Vagina (tissue), 2 donors: ENCODE data around the gene COASY. TPM values are rescaled to one million over a fixed set of nuclear protein-coding genes. Genes with fewer than 3 reads are reported as not detected.

Source experiments
- DNase-seq, 2 donors: peaks; one replicate each; pipeline ENCODE4 v3.0.0-alpha.2; 2017; ENCODE audit errors: extremely low spot score in 2 of 2
- H3K27ac ChIP-seq: fragments of 200-600 bp; sonication (generic); one replicate; pipeline ENCODE4 v1.5.1; 2019
- H3K27me3 ChIP-seq: fragments of 200-600 bp; sonication (generic); one replicate; pipeline ENCODE4 v1.5.1; 2019
- H3K36me3 ChIP-seq, 2 donors: fragments of 200-600 bp; sonication (generic); one replicate each; pipeline ENCODE4 v1.5.1; 2017 to 2019
- H3K4me1 ChIP-seq: fragments of 200-600 bp; sonication (generic); one replicate; pipeline ENCODE4 v1.5.1; 2019
- H3K4me3 ChIP-seq, 2 donors: fragments of 200-600 bp; sonication (generic); 1 replicate in 1 of 2; 2 replicates in 1 of 2; pipeline ENCODE4 v1.5.1; 2016 to 2019
- H3K9me3 ChIP-seq: fragments of 200-600 bp; sonication (generic); one replicate; pipeline ENCODE4 v1.5.1; 2019
- CTCF ChIP-seq, 3 experiments: fragments of 450-650 bp in 2 of 3; fragments of 200-600 bp in 1 of 3; sonication (generic) in 1 of 3; IDR thresholded peaks; one replicate each; pipeline ENCODE4 v1.5.1; 2017 to 2019; ENCODE audit warnings: antibody characterized with exemption in 3 of 3, mild to moderate bottlenecking in 2 of 3, moderate library complexity in 2 of 3
- POLR2A ChIP-seq, 2 donors: fragments of 450-650 bp; IDR thresholded peaks; one replicate each; pipeline ENCODE4 v1.6.1; 2017; ENCODE audit warnings: antibody characterized with exemption in 2 of 2, mild to moderate bottlenecking in 2 of 2, moderate library complexity in 2 of 2
- POLR2AphosphoS5 ChIP-seq, 2 donors: sonication (generic); formaldehyde crosslinking; IDR thresholded peaks; one replicate each; pipeline ENCODE4 v1.9.0; 2017; ENCODE audit warnings: antibody characterized with exemption in 2 of 2, mild to moderate bottlenecking in 2 of 2, low read depth in 1 of 2; ENCODE audit not compliant: insufficient read depth in 1 of 2
- intact Hi-C: fragments of 100-400 bp; cut with DNase I; formaldehyde crosslinking; loops from one replicate; pipeline ENCODE4 v1.15.1; 2023
- total RNA-seq: library from RNA; depleted of rRNA; stranded (reverse); fragments of >200 nt; gene quantifications from one replicate; pipeline ENCODE4 v1.2.3, GENCODE V29; 2016

COASY gene
- total RNA-seq, 1 donor from 2014 or later = 24.8 TPM

- H3K27ac ChIP-seq = no peak overlapping the region
- peaks cover 0 to 51% of the 10 kb centered on the region in 2 donors for H3K36me3 ChIP-seq
- peaks cover 24% of the 10 kb centered on the region for H3K4me1 ChIP-seq
- TF ChIP-seq POLR2AphosphoS5 (IDR thresholded peaks at IDR 0.05; ENCODE audit: insufficient read depth in 1 of 2, low read depth in 1 of 2) (no peak), POLR2A (IDR thresholded peaks at IDR 0.05) (no peak), CTCF (IDR thresholded peaks at IDR 0.05) (no peak)
- H3K9me3 ChIP-seq = no peaks in the 10 kb centered on the region
- H3K4me3 ChIP-seq = no peak overlapping the region
- H3K27me3 ChIP-seq = no peaks in the 10 kb centered on the region
- intact Hi-C loops = loop anchor here (2.0 to 10.0 kb wide), 3 partner anchors 99 to 245 kb away; partner anchors contain the start of genes BECN1 and RAMP2
- no peak for DNase-seq
These were observed 18.0 kb downstream of the COASY start for GRCh38 chr17:42579794-42580551.

GRCh38 chr17:42581744-42582270 is 19.9 kb downstream of the COASY start:
- intact Hi-C loops = no loop called here
- Histone ChIP-seq H3K4me3 (no peak overlapping the region), H3K27me3 (no peaks in the 10 kb centered on the region), H3K36me3 (peaks cover 0 to 67% of the 10 kb centered on the region in 2 donors), H3K4me1 (peaks cover 40% of the 10 kb centered on the region), H3K27ac (no peak overlapping the region), H3K9me3 (no peaks in the 10 kb centered on the region)
- DNase-seq = no peak
- TF ChIP-seq POLR2AphosphoS5 (IDR thresholded peaks at IDR 0.05; ENCODE audit: insufficient read depth in 1 of 2, low read depth in 1 of 2) (no peak), POLR2A (IDR thresholded peaks at IDR 0.05) (no peak), CTCF (IDR thresholded peaks at IDR 0.05) (no peak)

- no peak overlapping the region for H3K4me3 ChIP-seq
- TF ChIP-seq POLR2AphosphoS5 (IDR thresholded peaks at IDR 0.05; ENCODE audit: insufficient read depth in 1 of 2, low read depth in 1 of 2) (no peak), CTCF (IDR thresholded peaks at IDR 0.05) (no peak), POLR2A (IDR thresholded peaks at IDR 0.05) (no peak)
- H3K27ac ChIP-seq = no peak overlapping the region
- H3K27me3 ChIP-seq = no peaks in the 10 kb centered on the region
- H3K9me3 ChIP-seq = no peaks in the 10 kb centered on the region
- intact Hi-C loops = no loop called here
- H3K4me1 ChIP-seq = peaks cover 27% of the 10 kb centered on the region
- DNase-seq = no peak
- peaks cover 1 to 82% of the 10 kb centered on the region in 2 donors for H3K36me3 ChIP-seq
These were observed 22.9 kb downstream of the COASY start for GRCh38 chr17:42584880-42585279.

- no peak overlapping the region for H3K4me3 ChIP-seq
- no peaks in the 10 kb centered on the region for H3K9me3 ChIP-seq
- TF ChIP-seq CTCF (IDR thresholded peaks at IDR 0.05) = no peak
- TF ChIP-seq POLR2AphosphoS5 (IDR thresholded peaks at IDR 0.05; ENCODE audit: insufficient read depth in 1 of 2, low read depth in 1 of 2) = no peak
- TF ChIP-seq POLR2A (IDR thresholded peaks at IDR 0.05) = no peak
- no peak overlapping the region for H3K27ac ChIP-seq
- no peak for DNase-seq
- no peaks in the 10 kb centered on the region for H3K27me3 ChIP-seq
- peaks cover 3 to 82% of the 10 kb centered on the region in 2 donors for H3K36me3 ChIP-seq
- H3K4me1 ChIP-seq = peaks cover 27% of the 10 kb centered on the region
- intact Hi-C loops = no loop called here
These were observed 23.4 kb downstream of the COASY start for GRCh38 chr17:42585353-42585752.
